ENCODE results near the gene TBX4.

- TF ChIP-seq POLR2A (IDR thresholded peaks at IDR 0.05; ENCODE audit: insufficient read depth in 1 of 2, low read depth in 2 of 2, low read length in 2 of 2) (no peak), ZBTB7A (CRISPR knock-in tag; IDR thresholded peaks at IDR 0.05) (no peak), ZFP36 (IDR thresholded peaks at IDR 0.05; ENCODE audit: borderline replicate concordance, low read depth, low read length, partially characterized antibody) (no peak), HNRNPL (IDR thresholded peaks at IDR 0.05; ENCODE audit: low read depth, low read length) (0 out of 2 replicates have a peak, but pooled peaks have one; percentile 64), HDAC2 (CRISPR knock-in tag; IDR thresholded peaks at IDR 0.05) (peak; percentile 45; the same call in 1 of the 2 replicates), ZNF580 (CRISPR knock-in tag; IDR thresholded peaks at IDR 0.05; ENCODE audit: borderline replicate concordance, low read depth) (peak; percentile 68; the same call in 1 of the 2 replicates), NR2C2 (CRISPR knock-in tag; IDR thresholded peaks at IDR 0.05; ENCODE audit: borderline replicate concordance) (no peak), TCF12 (IDR thresholded peaks at IDR 0.05) (no peak), TCF12 (CRISPR knock-in tag; IDR thresholded peaks at IDR 0.05) (no peak), ZNF281 (CRISPR knock-in tag; IDR thresholded peaks at IDR 0.05; ENCODE audit: borderline replicate concordance) (no peak), PHF21A (CRISPR knock-in tag; IDR thresholded peaks at IDR 0.05) (peak; percentile 12; the same call in 1 of the 2 replicates), RFX5 (IDR thresholded peaks at IDR 0.05; ENCODE audit: low read depth, low read length) (no peak), EP300 (IDR thresholded peaks at IDR 0.05; ENCODE audit: low read depth in 2 of 2, low read length in 2 of 2) (0 out of 4 replicates have a peak, but pooled peaks of 1 of the 2 experiments have one; percentile 28), EP300 (CRISPR knock-in tag; IDR thresholded peaks at IDR 0.05; ENCODE audit: borderline replicate concordance) (no peak), RCOR2 (CRISPR knock-in tag; IDR thresholded peaks at IDR 0.05) (no peak; the same call in 1 of the 2 replicates), CEBPB (IDR thresholded peaks at IDR 0.05; ENCODE audit: borderline replicate concordance, low read depth, low read length) (no peak)
Measured at GRCh38 chr17:61425682-61426481, 26.3 kb upstream of the TBX4 start.

All from HepG2 (cell line).